CD4-positive, alpha-beta memory T cell (primary cell): ENCODE measurements around the gene LEMD3. TPM values are rescaled to one million over a fixed set of nuclear protein-coding genes. Genes with fewer than 3 reads are reported as not detected.

Source experiments
- CTCF ChIA-PET: fragments of 350-600 bp; sonication (Branson Sonifier 250); formaldehyde crosslinking; loops from one replicate; lab custom pipeline; 2021; ENCODE audit warnings: inconsistent platforms; ENCODE audit not compliant: partially characterized antibody; lab: Charles Lee
- POLR2A ChIA-PET: fragments of 350-600 bp; sonication (Branson Sonifier 250); formaldehyde crosslinking; loops from one replicate; lab custom pipeline; 2021; ENCODE audit not compliant: partially characterized antibody; lab: Charles Lee
- DNase-seq, 5 donors: peaks; one replicate each; pipeline versions ENCODE4 v3.0.0 to v3.0.0-alpha.2; 2020 to 2022; ENCODE audit warnings: mixed read lengths in 1 of 5
- H3K27ac ChIP-seq: one replicate; pipeline ENCODE4 v1.7.0; 2013; ENCODE audit warnings: low read depth, low read length
- H3K27me3 ChIP-seq: 2 replicates; pipeline ENCODE4 v1.7.0; 2013; ENCODE audit warnings: mild to moderate bottlenecking, low read length, moderate library complexity; ENCODE audit not compliant: insufficient read depth
- H3K36me3 ChIP-seq: 2 replicates; pipeline ENCODE4 v1.7.0; 2013; ENCODE audit warnings: mild to moderate bottlenecking, low read length, moderate library complexity; ENCODE audit not compliant: insufficient read depth
- H3K4me1 ChIP-seq: 2 replicates; pipeline ENCODE4 v1.7.0; 2013; ENCODE audit warnings: mild to moderate bottlenecking, low read length, moderate library complexity; ENCODE audit not compliant: insufficient read depth
- H3K4me3 ChIP-seq, 2 donors: one replicate each; pipeline ENCODE4 v1.7.0; 2013; ENCODE audit warnings: low read length in 2 of 2, mild to moderate bottlenecking in 1 of 2
- H3K9me3 ChIP-seq, 2 donors: one replicate each; pipeline ENCODE4 v1.7.0; 2013; ENCODE audit warnings: low read length in 2 of 2, control low read depth in 1 of 2; ENCODE audit not compliant: control insufficient read depth in 1 of 2
- H3K27ac Mint-ChIP-seq, 7 donors: one replicate each; pipeline ENCODE4 v1.8.0; 2020 to 2021; ENCODE audit warnings: mixed read lengths in 7 of 7, mild to moderate bottlenecking in 6 of 7, inconsistent platforms in 3 of 7, moderate library complexity in 3 of 7
- H3K27me3 Mint-ChIP-seq, 2 donors: one replicate each; pipeline ENCODE4 v1.8.0; 2020 to 2021; ENCODE audit warnings: mixed read lengths in 2 of 2
- H3K36me3 Mint-ChIP-seq, 2 donors: one replicate each; pipeline ENCODE4 v1.8.0; 2020 to 2021; ENCODE audit warnings: mixed read lengths in 2 of 2, inconsistent platforms in 1 of 2, mild to moderate bottlenecking in 1 of 2
- H3K4me1 Mint-ChIP-seq, 4 donors: one replicate each; pipeline ENCODE4 v1.8.0; 2020 to 2021; ENCODE audit warnings: mixed read lengths in 4 of 4, mild to moderate bottlenecking in 1 of 4
- H3K4me3 Mint-ChIP-seq, 8 donors: one replicate each; pipeline ENCODE4 v1.8.0; 2020 to 2021; ENCODE audit warnings: mixed read lengths in 8 of 8, mild to moderate bottlenecking in 7 of 8, moderate library complexity in 6 of 8, inconsistent platforms in 3 of 8
- H3K9me3 Mint-ChIP-seq, 8 donors: one replicate each; pipeline ENCODE4 v1.8.0; 2020 to 2021; ENCODE audit warnings: mixed read lengths in 8 of 8, mild to moderate bottlenecking in 5 of 8, inconsistent platforms in 3 of 8, moderate library complexity in 1 of 8
- intact Hi-C: fragments of 100-400 bp; cut with micrococcal nuclease; formaldehyde crosslinking; loops from one replicate; pipeline ENCODE4 v1.15.1; 2023
- polyA plus RNA-seq, 2 donors: library from polyadenylated mRNA; unstranded; fragments of 300-500 nt; fragmentation: Illumina TruSeq; gene quantifications; one replicate each; pipeline ENCODE4 v1.2.3, GENCODE V29; 2021
- total RNA-seq, 2 experiments: library from RNA; stranded (reverse); gene quantifications; one replicate each; pipeline ENCODE4 v1.2.3, GENCODE V29; 2021

Gene LEMD3
- total and polyA plus RNA-seq, 4 experiments from 2014 or later = 25.0 to 52.6 (median 37.8) TPM

- peaks cover 0 to 2% (median 0%) of the 10 kb centered on the region in 8 donors for H3K9me3 Mint-ChIP-seq
- ChIA-PET CTCF (no interaction called here), POLR2A (no interaction called here)
- H3K27ac ChIP-seq = no peak overlapping the region
- H3K27me3 Mint-ChIP-seq = peaks cover 8 to 12% of the 10 kb centered on the region in 2 donors
- H3K4me3 Mint-ChIP-seq = no peak overlapping the region
- intact Hi-C loops = no loop called here
- H3K27me3 ChIP-seq = no peaks in the 10 kb centered on the region
- no peak for DNase-seq
- H3K4me1 ChIP-seq = peaks cover 13% of the 10 kb centered on the region
- H3K4me3 ChIP-seq = no peak overlapping the region
- H3K36me3 ChIP-seq = no peaks in the 10 kb centered on the region
- no peak overlapping the region for H3K27ac Mint-ChIP-seq
- H3K9me3 ChIP-seq = no peaks in the 10 kb centered on the region
- H3K36me3 Mint-ChIP-seq = no peaks in the 10 kb centered on the region
- H3K4me1 Mint-ChIP-seq = peaks cover 6 to 18% (median 8%) of the 10 kb centered on the region in 4 donors
These were observed 16.8 kb upstream of the LEMD3 start for GRCh38 chr12:65152596-65152995.

DNA sequence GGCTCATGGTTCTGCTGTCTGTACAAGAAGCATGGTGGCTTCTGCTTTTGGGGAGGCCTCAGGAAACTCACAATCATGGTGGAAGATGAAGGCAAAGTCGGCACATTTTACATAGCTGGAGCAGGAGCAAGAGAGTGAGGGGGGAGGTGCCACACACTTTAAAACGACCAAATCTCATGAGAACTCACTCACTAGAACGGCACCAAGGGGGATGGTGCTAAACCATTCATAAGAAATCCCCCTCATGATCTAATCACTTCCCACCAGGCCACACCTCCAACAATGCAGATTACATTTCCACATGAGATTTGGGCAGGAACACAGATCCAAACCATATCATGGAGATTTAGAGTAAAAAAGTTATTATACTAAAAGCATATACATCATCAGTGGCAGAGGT lies 13.6 kb upstream of the LEMD3 start:
- H3K4me3 Mint-ChIP-seq = peak overlapping the region in 1 of 8 donors; percentile 18
- POLR2A ChIA-PET = interaction anchor here (2.0 kb wide), 1 partner anchor 14 kb away, joined by 19 read pairs; the partner anchor contains the start of gene LEMD3
- no peaks in the 10 kb centered on the region for H3K27me3 ChIP-seq
- H3K9me3 ChIP-seq = no peaks in the 10 kb centered on the region
- peaks cover 14 to 15% of the 10 kb centered on the region in 2 donors for H3K27me3 Mint-ChIP-seq
- H3K27ac ChIP-seq = no peak overlapping the region
- peaks cover 0 to 2% (median 0%) of the 10 kb centered on the region in 8 donors for H3K9me3 Mint-ChIP-seq
- H3K4me1 ChIP-seq = peaks cover 13% of the 10 kb centered on the region
- no peaks in the 10 kb centered on the region for H3K36me3 ChIP-seq
- intact Hi-C loops = loop anchor here (1.0 kb wide), 1 partner anchor 14 kb away; the partner anchor contains the start of gene LEMD3
- peaks cover 6 to 18% (median 8%) of the 10 kb centered on the region in 4 donors for H3K4me1 Mint-ChIP-seq
- DNase-seq = no peak
- CTCF ChIA-PET = interaction anchor here (1.1 to 2.7 kb wide), 2 partner anchors 13 to 40 kb away, joined by 3 to 16 read pairs; partner anchors contain the start of gene LEMD3
- H3K27ac Mint-ChIP-seq = peak overlapping the region in 1 of 7 donors; percentile 24
- H3K4me3 ChIP-seq = no peak overlapping the region
- no peaks in the 10 kb centered on the region for H3K36me3 Mint-ChIP-seq

- H3K9me3 Mint-ChIP-seq = no peaks in the 10 kb centered on the region
- peak overlapping the region in 7 of 8 donors; percentile 3 to 45 (median 40) for H3K4me3 Mint-ChIP-seq
- H3K4me1 ChIP-seq = peaks cover 13% of the 10 kb centered on the region
- peak overlapping the region; percentile 12 to 69 (median 48) for H3K27ac Mint-ChIP-seq
- ChIA-PET POLR2A (interaction anchor here (2.0 kb wide), 1 partner anchor 13 kb away, joined by 19 read pairs; the partner anchor contains the start of gene LEMD3), CTCF (interaction anchor here (1.1 to 2.7 kb wide), 2 partner anchors 13 to 40 kb away, joined by 3 to 16 read pairs; partner anchors contain the start of gene LEMD3)
- no peaks in the 10 kb centered on the region for H3K36me3 ChIP-seq
- no peaks in the 10 kb centered on the region for H3K9me3 ChIP-seq
- peaks cover 6 to 18% (median 8%) of the 10 kb centered on the region in 4 donors for H3K4me1 Mint-ChIP-seq
- H3K27me3 ChIP-seq = no peaks in the 10 kb centered on the region
- no peaks in the 10 kb centered on the region for H3K36me3 Mint-ChIP-seq
- intact Hi-C loops = loop anchor here (1.0 kb wide), 1 partner anchor 13 kb away; the partner anchor contains the start of gene LEMD3
- peak overlapping the region; percentile 4 for H3K27ac ChIP-seq
- H3K4me3 ChIP-seq = no peak overlapping the region
- peak in 2 of 5 donors; percentile 33 to 36 for DNase-seq
- H3K27me3 Mint-ChIP-seq = peaks cover 13 to 15% of the 10 kb centered on the region in 2 donors
These were observed 13.0 kb upstream of the LEMD3 start for GRCh38 chr12:65156366-65156841.

DNA sequence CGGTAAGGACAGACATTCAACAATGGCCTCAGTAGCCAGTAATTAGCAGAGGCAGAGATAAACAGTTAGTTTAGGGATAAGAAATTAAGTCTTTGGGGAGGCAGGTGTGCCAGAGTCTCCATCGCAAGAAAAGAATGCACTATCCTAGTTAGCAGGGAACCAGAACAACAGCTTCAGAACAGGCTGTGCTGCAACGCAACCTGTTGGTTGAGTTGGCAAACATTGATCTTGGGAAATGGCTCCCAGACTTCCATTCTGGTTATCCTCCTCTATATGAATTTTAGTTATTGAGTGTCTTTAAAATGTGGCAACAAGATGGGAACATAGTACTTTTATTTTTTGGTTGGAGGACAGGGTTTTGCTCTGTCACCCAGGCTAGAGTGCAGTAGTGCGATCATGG lies 12.3 kb upstream of the LEMD3 start:
- Histone ChIP-seq H3K27ac (peak overlapping the region; percentile 4), H3K9me3 (no peaks in the 10 kb centered on the region), H3K4me1 (peaks cover 13% of the 10 kb centered on the region), H3K27me3 (no peaks in the 10 kb centered on the region), H3K4me3 (no peak overlapping the region), H3K36me3 (no peaks in the 10 kb centered on the region)
- Mint-ChIP-seq H3K4me3 (peak overlapping the region in 4 of 8 donors; percentile 31 to 45 (median 42)), H3K4me1 (peaks cover 6 to 18% (median 8%) of the 10 kb centered on the region in 4 donors), H3K36me3 (no peaks in the 10 kb centered on the region), H3K27ac (peak overlapping the region in 3 of 7 donors; percentile 42 to 69 (median 48)), H3K27me3 (peaks cover 13 to 15% of the 10 kb centered on the region in 2 donors), H3K9me3 (no peaks in the 10 kb centered on the region)
- ChIA-PET POLR2A (interaction anchor here (2.0 kb wide), 1 partner anchor 12 kb away, joined by 19 read pairs; the partner anchor contains the start of gene LEMD3), CTCF (interaction anchor here (2.7 kb wide), 1 partner anchor 12 kb away, joined by 16 read pairs; the partner anchor contains the start of gene LEMD3)
- intact Hi-C loops = no loop called here
- DNase-seq = no peak

GRCh38 chr12:65162609-65163008 lies 6.8 kb upstream of the LEMD3 start:
- no peak overlapping the region for H3K4me3 Mint-ChIP-seq
- CTCF ChIA-PET = no interaction called here
- H3K27ac Mint-ChIP-seq = no peak overlapping the region
- H3K36me3 Mint-ChIP-seq = no peaks in the 10 kb centered on the region
- no peaks in the 10 kb centered on the region for H3K4me1 ChIP-seq
- H3K9me3 ChIP-seq = no peaks in the 10 kb centered on the region
- POLR2A ChIA-PET = interaction anchor here (0.8 kb wide), 1 partner anchor 9 kb away, joined by 3 read pairs; no protein-coding TSS in a partner anchor
- no peaks in the 10 kb centered on the region for H3K36me3 ChIP-seq
- peaks cover 17 to 21% of the 10 kb centered on the region in 2 donors for H3K27me3 Mint-ChIP-seq
- no peaks in the 10 kb centered on the region for H3K4me1 Mint-ChIP-seq
- H3K27me3 ChIP-seq = no peaks in the 10 kb centered on the region
- no peak overlapping the region for H3K27ac ChIP-seq
- H3K9me3 Mint-ChIP-seq = no peaks in the 10 kb centered on the region
- no peak overlapping the region for H3K4me3 ChIP-seq
- DNase-seq = no peak
- intact Hi-C loops = no loop called here

- Mint-ChIP-seq H3K4me3 (no peak overlapping the region), H3K9me3 (no peaks in the 10 kb centered on the region), H3K36me3 (peaks cover 0 to 5% of the 10 kb centered on the region in 2 donors), H3K4me1 (peaks cover 0 to 11% (median 2%) of the 10 kb centered on the region in 4 donors), H3K27me3 (peaks cover 17 to 21% of the 10 kb centered on the region in 2 donors), H3K27ac (no peak overlapping the region)
- intact Hi-C loops = no loop called here
- Histone ChIP-seq H3K27ac (no peak overlapping the region), H3K27me3 (no peaks in the 10 kb centered on the region), H3K4me3 (no peak overlapping the region), H3K4me1 (peaks cover 5% of the 10 kb centered on the region), H3K9me3 (no peaks in the 10 kb centered on the region), H3K36me3 (no peaks in the 10 kb centered on the region)
- ChIA-PET POLR2A (no interaction called here), CTCF (interaction anchor here (0.7 to 1.6 kb wide), 2 partner anchors 68 to 771 kb away, joined by 4 to 5 read pairs; no protein-coding TSS in a partner anchor)
- no peak for DNase-seq
These were observed 5.1 kb upstream of the LEMD3 start for GRCh38 chr12:65164244-65164643.

- Histone ChIP-seq H3K36me3 (no peaks in the 10 kb centered on the region), H3K4me3 (no peak overlapping the region), H3K27me3 (no peaks in the 10 kb centered on the region), H3K27ac (no peak overlapping the region), H3K4me1 (peaks cover 5% of the 10 kb centered on the region), H3K9me3 (no peaks in the 10 kb centered on the region)
- ChIA-PET POLR2A (no interaction called here), CTCF (interaction anchor here (0.7 to 1.6 kb wide), 2 partner anchors 67 to 771 kb away, joined by 4 to 5 read pairs; no protein-coding TSS in a partner anchor)
- peaks cover 0 to 16% (median 4%) of the 10 kb centered on the region in 4 donors for H3K4me1 Mint-ChIP-seq
- DNase-seq = no peak
- H3K27me3 Mint-ChIP-seq = peaks cover 16 to 18% of the 10 kb centered on the region in 2 donors
- H3K27ac Mint-ChIP-seq = peak overlapping the region in 1 of 7 donors; percentile 73
- no peak overlapping the region for H3K4me3 Mint-ChIP-seq
- H3K36me3 Mint-ChIP-seq = peaks cover 0 to 9% of the 10 kb centered on the region in 2 donors
- intact Hi-C loops = no loop called here
- H3K9me3 Mint-ChIP-seq = no peaks in the 10 kb centered on the region
These were observed 4.6 kb upstream of the LEMD3 start for GRCh38 chr12:65164774-65165173.
